Mesendoderm (in vitro differentiated cells): ENCODE results near the gene MAPK12.
"Not testable (repeated sequence)": the region's sequence is repeated elsewhere in the genome, so short reads cannot be mapped to it uniquely, and the experiment has no call there.

Experiments used
- DNase-seq: peaks from one replicate; pipeline ENCODE4 v3.0.0; 2013
- H2AK5ac ChIP-seq: 2 replicates; pipeline ENCODE4 v1.6.1; 2013; ENCODE audit warnings: low read length, inconsistent platforms
- H2BK120ac ChIP-seq: 2 replicates; pipeline ENCODE4 v1.6.1; 2013; ENCODE audit warnings: low read depth, mild to moderate bottlenecking, low read length, moderate library complexity, mixed read lengths
- H2BK15ac ChIP-seq: replicated peaks from 2 replicates; pipeline ENCODE4 v1.6.1; 2013; ENCODE audit warnings: low read depth, mild to moderate bottlenecking, moderate library complexity
- H2BK5ac ChIP-seq: 2 replicates; pipeline ENCODE4 v1.6.1; 2013; ENCODE audit warnings: low read length, inconsistent platforms
- H3K18ac ChIP-seq: 2 replicates; pipeline ENCODE4 v1.6.1; 2013; ENCODE audit warnings: mild to moderate bottlenecking, low read length, mixed read lengths
- H3K23ac ChIP-seq: one replicate; pipeline ENCODE4 v1.6.1; 2013; ENCODE audit warnings: low read length
- H3K27ac ChIP-seq: 2 replicates; pipeline ENCODE4 v1.5.1; 2013; ENCODE audit warnings: low read depth, mild to moderate bottlenecking, inconsistent platforms, low read length, moderate library complexity
- H3K27me3 ChIP-seq: 2 replicates; pipeline ENCODE4 v1.6.1; 2013; ENCODE audit warnings: low read length, control low read depth, mild to moderate bottlenecking, inconsistent platforms; ENCODE audit not compliant: insufficient read depth, poor library complexity
- H3K36me3 ChIP-seq: 2 replicates; pipeline ENCODE4 v1.6.1; 2013; ENCODE audit warnings: low read length, inconsistent platforms; ENCODE audit not compliant: control insufficient read depth, insufficient read depth
- H3K4ac ChIP-seq: one replicate; pipeline ENCODE4 v1.6.1; 2013; ENCODE audit warnings: low read depth, mild to moderate bottlenecking, low read length, moderate library complexity
- H3K4me1 ChIP-seq: 2 replicates; pipeline ENCODE4 v1.6.1; 2013; ENCODE audit warnings: low read depth, low read length, inconsistent platforms; ENCODE audit not compliant: control insufficient read depth
- H3K4me2 ChIP-seq: 2 replicates; pipeline ENCODE4 v1.6.1; 2013; ENCODE audit warnings: low read length
- H3K4me3 ChIP-seq: 2 replicates; pipeline ENCODE4 v1.5.1; 2013; ENCODE audit warnings: mild to moderate bottlenecking, low read length
- H3K56ac ChIP-seq: one replicate; pipeline ENCODE4 v1.6.1; 2013; ENCODE audit warnings: low read length
- H3K79me1 ChIP-seq: 2 replicates; pipeline ENCODE4 v1.6.1; 2013; ENCODE audit warnings: low read length, inconsistent platforms
- H3K79me2 ChIP-seq: 2 replicates; pipeline ENCODE4 v1.6.1; 2013; ENCODE audit warnings: mild to moderate bottlenecking, low read length; ENCODE audit not compliant: control insufficient read depth, insufficient read depth
- H3K9ac ChIP-seq: 2 replicates; pipeline ENCODE4 v1.6.1; 2013; ENCODE audit warnings: low read length, inconsistent platforms
- H4K5ac ChIP-seq: one replicate; pipeline ENCODE4 v1.6.1; 2013; ENCODE audit warnings: low read length
- H4K8ac ChIP-seq: one replicate; pipeline ENCODE4 v1.6.1; 2013; ENCODE audit warnings: low read depth, mild to moderate bottlenecking, control low read depth, low read length, moderate library complexity
- WGBS: extraction: QIAGEN DNeasy Blood & Tissue Kit; methylation state at CpG from one replicate; pipeline ENCODE4 v1.1.7; 2013; ENCODE audit warnings: low lambda C conversion rate, missing lambda C conversion rate; ENCODE audit not compliant: insufficient coverage; ENCODE audit errors: extremely low coverage; 5-methylcytosine and 5-hydroxymethylcytosine counted together

Gene MAPK12

GRCh38 chr22:50277761-50278160 is 16.3 kb upstream of the MAPK12 start:
- Histone ChIP-seq H3K4me1 (no peaks in the 10 kb centered on the region), H3K36me3 (peaks cover 6% of the 10 kb centered on the region)

DNA sequence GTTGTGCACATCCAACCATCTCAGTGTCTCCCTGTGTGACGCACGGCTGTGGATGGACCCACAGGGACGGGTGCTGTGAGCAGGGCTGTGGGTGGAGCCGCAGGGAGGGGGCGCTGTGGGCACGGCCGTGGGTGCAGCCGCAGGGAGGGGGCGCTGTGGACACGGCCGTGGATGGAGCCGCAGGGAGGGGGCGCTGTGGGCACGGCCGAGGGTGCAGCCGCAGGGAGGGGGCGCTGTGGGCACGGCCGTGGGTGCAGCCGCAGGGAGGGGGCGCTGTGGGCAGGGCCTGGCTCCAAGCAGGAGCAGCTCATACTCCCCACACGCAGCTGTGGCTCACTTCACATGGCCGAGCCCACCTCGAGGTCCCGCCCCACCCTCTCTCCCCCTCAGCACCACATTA is 14.7 kb upstream of the MAPK12 start:
- H3K18ac ChIP-seq, result no peak overlapping the region

More at GRCh38 chr22:50277761-50278160, 16.3 kb upstream of the MAPK12 start:
- Histone ChIP-seq H2AK5ac (no peak overlapping the region), H2BK5ac (no peak overlapping the region), H3K23ac (no peak overlapping the region), H3K4me2 (no peak overlapping the region), H3K9ac (no peak overlapping the region), H3K56ac (no peak overlapping the region), H3K27ac (no peak overlapping the region), H4K5ac (no peak overlapping the region), H3K18ac (no peak overlapping the region), H3K79me2 (no peaks in the 10 kb centered on the region), H3K4ac (no peak overlapping the region), H3K4me3 (no peak overlapping the region), H3K27me3 (no peaks in the 10 kb centered on the region), H4K8ac (no peak overlapping the region), H2BK120ac (no peak overlapping the region), H3K79me1 (no peaks in the 10 kb centered on the region), H2BK15ac (no peak overlapping the region)
- WGBS, result no CpG with 5 or more reads among the region's 25 CpGs
- DNase-seq, result no peak

DNA sequence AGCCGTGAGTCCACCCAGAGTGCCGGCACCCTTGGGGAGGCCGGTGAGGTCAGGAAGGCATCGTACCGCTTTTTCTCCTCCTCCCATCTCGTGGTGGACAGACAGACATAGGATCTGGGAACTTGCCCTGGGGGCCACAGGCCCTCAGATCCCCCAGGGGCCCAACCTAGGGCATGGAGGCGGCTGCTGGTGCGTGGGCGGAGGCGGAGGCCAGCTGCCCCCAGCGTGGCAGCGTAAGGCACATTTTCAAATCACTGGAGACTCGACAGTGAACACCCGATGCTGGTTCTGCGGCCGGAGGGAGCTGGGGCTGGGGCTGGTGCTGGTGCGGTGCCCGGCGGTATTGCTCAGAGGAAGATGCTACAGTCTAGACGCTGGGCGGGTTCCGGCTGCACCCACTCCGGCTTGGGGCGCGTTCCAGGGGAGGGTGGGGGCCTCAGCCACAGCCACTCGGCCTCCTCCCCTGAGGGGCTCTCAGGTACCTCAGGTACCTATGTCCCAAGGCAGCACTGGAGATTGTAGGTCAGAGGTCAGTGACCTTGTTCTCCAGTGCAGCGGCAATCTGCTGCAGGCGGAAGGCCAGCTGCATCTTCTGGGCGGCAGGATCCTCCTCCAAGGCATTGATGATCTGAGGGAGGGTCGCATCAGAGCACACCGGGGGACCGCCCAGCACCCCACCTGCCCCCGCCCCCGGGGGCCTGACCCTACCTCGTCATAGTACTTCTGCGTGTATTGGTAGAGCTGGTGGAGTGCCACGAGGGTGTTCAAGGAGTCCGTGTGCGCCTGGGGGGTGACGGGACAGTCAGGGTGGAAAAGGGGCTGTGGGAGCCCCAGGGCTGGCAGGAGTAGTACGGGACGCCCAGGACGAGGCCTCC is 13.9 kb upstream of the MAPK12 start:
- H2BK120ac ChIP-seq, result no peak overlapping the region
- H2AK5ac ChIP-seq, result no peak overlapping the region
- H3K27ac ChIP-seq, result no peak overlapping the region
- no peak overlapping the region for H3K18ac ChIP-seq
- no peaks in the 10 kb centered on the region for H3K27me3 ChIP-seq
- no peak overlapping the region for H2BK5ac ChIP-seq
- H2BK15ac ChIP-seq, result no peak overlapping the region
- H3K9ac ChIP-seq, result no peak overlapping the region
- peaks cover 4% of the 10 kb centered on the region for H3K36me3 ChIP-seq
- H4K8ac ChIP-seq, result no peak overlapping the region
- no peak for DNase-seq
- no peaks in the 10 kb centered on the region for H3K4me1 ChIP-seq
- no peak overlapping the region for H3K23ac ChIP-seq
- H3K56ac ChIP-seq, result no peak overlapping the region
- H3K4ac ChIP-seq, result no peak overlapping the region
- no peak overlapping the region for H3K4me3 ChIP-seq
- H4K5ac ChIP-seq, result no peak overlapping the region
- no peaks in the 10 kb centered on the region for H3K79me1 ChIP-seq
- H3K79me2 ChIP-seq, result no peaks in the 10 kb centered on the region
- no peak overlapping the region for H3K4me2 ChIP-seq
- no CpG with 5 or more reads among the region's 43 CpGs for WGBS

More for the DNA sequence above, 14.7 kb upstream of the MAPK12 start:
- Histone ChIP-seq H3K4me1 (no peaks in the 10 kb centered on the region), H3K79me2 (no peaks in the 10 kb centered on the region), H2BK15ac (no peak overlapping the region), H3K4me3 (no peak overlapping the region), H2AK5ac (no peak overlapping the region), H2BK120ac (no peak overlapping the region), H3K56ac (no peak overlapping the region), H3K4ac (no peak overlapping the region), H4K8ac (no peak overlapping the region), H3K9ac (no peak overlapping the region), H2BK5ac (no peak overlapping the region), H3K4me2 (no peak overlapping the region), H3K27ac (no peak overlapping the region), H3K23ac (no peak overlapping the region), H4K5ac (no peak overlapping the region), H3K79me1 (no peaks in the 10 kb centered on the region), H3K27me3 (no peaks in the 10 kb centered on the region), H3K36me3 (peaks cover 4% of the 10 kb centered on the region)
- DNase-seq, result peak; percentile 55
- no CpG with 5 or more reads among the region's 25 CpGs for WGBS

DNA sequence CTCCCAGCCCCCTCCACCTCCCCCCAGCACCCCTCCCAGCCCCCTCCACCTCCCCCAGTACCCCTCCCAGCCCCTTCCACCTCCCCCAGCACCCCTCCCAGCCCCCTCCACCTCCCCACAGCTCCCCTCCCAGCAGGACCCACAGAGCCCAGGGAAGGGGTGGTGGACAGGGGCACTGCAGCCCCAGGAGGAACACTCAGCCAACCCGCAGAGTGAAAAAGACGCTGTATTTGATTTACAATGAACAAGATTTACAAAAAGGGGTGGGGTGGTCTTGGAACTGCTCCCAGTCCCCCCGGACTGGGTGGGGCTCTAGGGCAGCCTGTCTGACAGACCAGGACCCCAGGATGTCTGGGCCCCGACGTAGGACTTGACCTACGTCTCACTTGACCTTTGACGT is 13.3 kb upstream of the MAPK12 start:
- Histone ChIP-seq H3K4me2 (no peak overlapping the region), H2BK5ac (no peak overlapping the region), H3K18ac (no peak overlapping the region), H4K5ac (no peak overlapping the region), H4K8ac (no peak overlapping the region), H3K4ac (no peak overlapping the region), H2AK5ac (no peak overlapping the region), H3K79me1 (no peaks in the 10 kb centered on the region), H3K27me3 (no peaks in the 10 kb centered on the region), H3K56ac (no peak overlapping the region), H2BK15ac (no peak overlapping the region), H3K36me3 (peaks cover 4% of the 10 kb centered on the region), H3K9ac (no peak overlapping the region), H3K27ac (no peak overlapping the region), H3K23ac (no peak overlapping the region), H3K79me2 (no peaks in the 10 kb centered on the region), H3K4me1 (no peaks in the 10 kb centered on the region), H2BK120ac (no peak overlapping the region), H3K4me3 (no peak overlapping the region)
- no peak for DNase-seq
- WGBS, result no CpG with 5 or more reads among the region's 7 CpGs

GRCh38 chr22:50274311-50274710 is 12.8 kb upstream of the MAPK12 start:
- no peak overlapping the region for H2BK120ac ChIP-seq
- peaks cover 3% of the 10 kb centered on the region for H3K27me3 ChIP-seq
- DNase-seq, result no peak
- H3K36me3 ChIP-seq, result peaks cover 4% of the 10 kb centered on the region
- H3K4me2 ChIP-seq, result no peak overlapping the region
- no peak overlapping the region for H2BK15ac ChIP-seq
- no peak overlapping the region for H3K27ac ChIP-seq
- no peaks in the 10 kb centered on the region for H3K4me1 ChIP-seq
- no peak overlapping the region for H2AK5ac ChIP-seq
- no peak overlapping the region for H4K8ac ChIP-seq
- no peak overlapping the region for H3K18ac ChIP-seq
- H3K79me2 ChIP-seq, result no peaks in the 10 kb centered on the region
- no peak overlapping the region for H3K56ac ChIP-seq
- no peak overlapping the region for H3K9ac ChIP-seq
- H2BK5ac ChIP-seq, result no peak overlapping the region
- no CpG with 5 or more reads among the region's 7 CpGs for WGBS
- H3K23ac ChIP-seq, result no peak overlapping the region
- no peaks in the 10 kb centered on the region for H3K79me1 ChIP-seq
- no peak overlapping the region for H3K4me3 ChIP-seq
- H4K5ac ChIP-seq, result no peak overlapping the region
- H3K4ac ChIP-seq, result no peak overlapping the region

DNA sequence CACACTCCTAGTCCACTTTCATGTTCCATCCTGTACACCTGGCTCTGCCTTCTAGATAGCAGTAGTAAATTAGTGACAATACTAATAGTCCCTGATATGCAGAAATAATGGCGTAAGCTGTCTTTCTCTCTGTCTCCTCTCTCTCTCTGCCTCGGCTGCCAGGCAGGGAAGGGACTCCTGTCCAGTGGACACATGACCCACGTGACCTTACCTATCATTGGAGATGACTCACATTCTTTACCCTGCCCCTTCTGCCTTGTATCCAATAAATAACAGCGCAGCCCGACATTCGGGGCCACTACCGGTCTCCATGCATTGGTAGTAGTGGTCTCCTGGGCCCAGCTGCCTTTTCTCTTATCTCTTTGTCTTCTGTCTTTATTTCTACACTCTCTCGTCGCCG is 12.3 kb upstream of the MAPK12 start:
- H3K9ac ChIP-seq, H3K4ac ChIP-seq, H2BK15ac ChIP-seq, H4K5ac ChIP-seq, H3K79me1 ChIP-seq, H3K4me2 ChIP-seq, H3K79me2 ChIP-seq, H2BK120ac ChIP-seq, H3K4me3 ChIP-seq, H3K36me3 ChIP-seq, H3K23ac ChIP-seq, H3K27ac ChIP-seq, H3K4me1 ChIP-seq, H2BK5ac ChIP-seq, H3K56ac ChIP-seq, H4K8ac ChIP-seq, H2AK5ac ChIP-seq, DNase-seq, H3K27me3 ChIP-seq, H3K18ac ChIP-seq: not testable (repeated sequence)
- no CpG with 5 or more reads among the region's 10 CpGs for WGBS
